Measurements from ENCODE around the gene CDH16. TPM values are rescaled to one million over a fixed set of nuclear protein-coding genes. Genes with fewer than 3 reads are reported as not detected.

The CDH16 gene
- total and polyA plus RNA-seq, 2 donors (not counting 3 experiments of a cell fraction or from before 2014, with no cell fraction given) = not detected

- Histone ChIP-seq H3K4me3 (replicated peaks in 1 of 3; ENCODE audit: insufficient read depth in 1 of 3, low read depth in 1 of 3, low read length in 3 of 3) (no peak overlapping the region), H3K4me2 (ENCODE audit: insufficient read depth, low read length) (no peak overlapping the region), H3K36me3 (ENCODE audit: control insufficient read depth in 2 of 2, extremely low read depth in 1 of 2, insufficient read depth in 2 of 2, low read length in 2 of 2) (no peaks in the 10 kb centered on the region), H3K9ac (replicated peaks; ENCODE audit: extremely low read depth, insufficient read depth, low read length) (no peak overlapping the region), H3K9me1 (replicated peaks; ENCODE audit: control insufficient read depth, extremely low read depth, insufficient read depth, low read length) (no peaks in the 10 kb centered on the region), H3K27ac (ENCODE audit: insufficient read depth, low read depth, low read length) (no peak overlapping the region), H3K27me3 (ENCODE audit: control insufficient read depth in 2 of 2, insufficient read depth in 2 of 2, low read length in 2 of 2) (peaks cover 0 to 12% of the 10 kb centered on the region in 2 experiments), H3K9me3 (replicated peaks; ENCODE audit: control insufficient read depth, insufficient read depth, low read length) (no peaks in the 10 kb centered on the region), H2AFZ (ENCODE audit: low read depth, low read length) (no peak overlapping the region), H3K4me1 (ENCODE audit: control insufficient read depth, extremely low read depth, insufficient read depth, low read length) (no peaks in the 10 kb centered on the region), H3K79me2 (ENCODE audit: control insufficient read depth, insufficient read depth, low read length) (no peaks in the 10 kb centered on the region), H4K20me1 (replicated peaks; ENCODE audit: control insufficient read depth, extremely low read depth, insufficient read depth, low read length) (no peaks in the 10 kb centered on the region)
- no TSS peak for BruUV-seq (replicated peaks)
- FAIRE-seq = no peak
- POLR2A ChIA-PET = no interaction called here
- no peak for DNase-seq (ENCODE audit: low read depth, low spot score)
- no peak for TF ChIP-seq POLR2A (IDR thresholded peaks at IDR 0.05; ENCODE audit: low read depth, low read length)
- no peak for TF ChIP-seq JUN (IDR thresholded peaks at IDR 0.05; ENCODE audit: borderline replicate concordance, insufficient read depth, insufficient read length, low read depth)
- no peak for TF ChIP-seq POLR2AphosphoS5 (IDR thresholded peaks at IDR 0.05; ENCODE audit: insufficient read depth, low read depth, low read length)
- TF ChIP-seq GATA2 (IDR thresholded peaks at IDR 0.05; ENCODE audit: insufficient read depth, insufficient read length, low read depth, low read length) = no peak
- no peak for TF ChIP-seq MYC (IDR thresholded peaks at IDR 0.05; ENCODE audit: low read depth, low read length)
- no peak for TF ChIP-seq MAX (IDR thresholded peaks at IDR 0.05; ENCODE audit: insufficient read depth, insufficient read length)
- no peak for TF ChIP-seq CTCF (IDR thresholded peaks at IDR 0.05; ENCODE audit: extremely low read depth in 1 of 2, insufficient read depth in 1 of 2, low read depth in 1 of 2, low read length in 2 of 2)
- no peak for TF ChIP-seq EZH2 (IDR thresholded peaks at IDR 0.05; ENCODE audit: borderline replicate concordance, low read depth, low read length, severe bottlenecking)
- no peak for TF ChIP-seq FOS (IDR thresholded peaks at IDR 0.05; ENCODE audit: borderline replicate concordance, insufficient read depth, low read length)
- CTCF ChIA-PET = no interaction called here
- intact Hi-C loops (cut with micrococcal nuclease) = no loop called here
- dilution Hi-C loops (cut with MboI; ENCODE audit: extremely low pct_ligation_motif_present, low sequenced_read_pairs) = no loop called here
These were observed 3.6 kb downstream of the CDH16 start for GRCh38 chr16:66915041-66915440.
